ENCODE measurements around the gene CUL4A.

CUL4A gene

DNA sequence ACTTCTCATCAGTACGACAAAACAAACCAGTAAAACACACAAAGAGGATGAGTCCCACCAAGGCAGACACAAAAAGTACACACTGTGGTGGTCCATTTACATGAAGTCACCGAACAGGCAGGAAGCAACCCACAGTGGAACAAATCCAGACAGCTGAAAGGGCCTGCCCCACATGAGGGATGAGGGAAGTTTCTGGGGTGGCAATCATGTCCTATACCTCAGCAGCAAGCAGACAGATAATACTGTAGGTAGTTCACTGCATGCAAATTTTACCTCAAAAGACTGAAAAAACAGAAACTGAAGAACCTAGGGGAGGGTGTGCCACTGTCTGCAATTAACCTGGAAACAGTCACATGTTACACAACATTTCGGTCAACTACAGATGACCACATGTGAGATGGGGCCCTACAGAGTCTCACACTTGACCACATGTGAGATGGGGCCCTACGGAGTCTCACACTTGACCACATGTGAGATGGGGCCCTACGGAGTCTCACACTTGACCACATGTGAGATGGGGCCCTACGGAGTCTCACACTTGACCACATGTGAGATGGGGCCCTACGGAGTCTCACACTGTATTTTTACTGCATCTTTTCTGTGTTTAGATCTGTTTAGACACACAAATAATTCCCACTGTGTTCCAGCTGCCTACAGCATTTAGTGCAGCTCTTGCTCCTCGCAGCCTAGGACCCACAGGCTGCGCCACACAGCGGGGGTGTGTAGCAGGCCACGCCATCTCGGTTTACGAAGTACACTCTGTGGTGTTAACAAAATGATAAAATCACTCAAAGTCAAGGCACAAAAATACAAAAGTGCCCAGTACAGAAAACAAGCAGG is 23.1 kb upstream of the CUL4A start:
- peaks cover 0 to 12% (median 3%) of the 10 kb centered on the region in 4 experiments for H3K4me1 ChIP-seq (ENCODE audit: control extremely low read depth in 1 of 4, control insufficient read depth in 4 of 4, insufficient read depth in 4 of 4, low read length in 3 of 4)
- 91% methylated on average over 6 of the region's 13 CpGs for WGBS (ENCODE audit: insufficient coverage)
- no peaks in the 10 kb centered on the region for H3K27me3 ChIP-seq (replicated peaks in 2 of 5; ENCODE audit: control insufficient read depth in 4 of 5, insufficient read depth in 5 of 5, low read length in 4 of 5)
- H3K27ac ChIP-seq (ENCODE audit: insufficient read depth in 1 of 2, low read depth in 1 of 2, low read length in 2 of 2, poor library complexity in 1 of 2, severe bottlenecking in 2 of 2): no peak overlapping the region
- H3K4me3 ChIP-seq (ENCODE audit: control insufficient read depth in 1 of 7, extremely low read depth in 1 of 7, insufficient read depth in 4 of 7, low read depth in 2 of 7, low read length in 6 of 7): no peak overlapping the region
- H3K36me3 ChIP-seq (ENCODE audit: control insufficient read depth in 4 of 4, insufficient read depth in 4 of 4, low read length in 3 of 4): peaks cover 12 to 78% (median 50%) of the 10 kb centered on the region in 4 experiments
- H3K9me3 ChIP-seq (ENCODE audit: control extremely low read depth in 1 of 5, control insufficient read depth in 4 of 5, insufficient read depth in 2 of 5, low read depth in 1 of 5, low read length in 4 of 5): no peaks in the 10 kb centered on the region
- ChIA-PET CTCF (interaction anchor here (1.1 kb wide), 1 partner anchor 17 kb away, joined by 3 read pairs; no protein-coding TSS in a partner anchor), POLR2A (no interaction called here)
- no peak for DNase-seq

DNA sequence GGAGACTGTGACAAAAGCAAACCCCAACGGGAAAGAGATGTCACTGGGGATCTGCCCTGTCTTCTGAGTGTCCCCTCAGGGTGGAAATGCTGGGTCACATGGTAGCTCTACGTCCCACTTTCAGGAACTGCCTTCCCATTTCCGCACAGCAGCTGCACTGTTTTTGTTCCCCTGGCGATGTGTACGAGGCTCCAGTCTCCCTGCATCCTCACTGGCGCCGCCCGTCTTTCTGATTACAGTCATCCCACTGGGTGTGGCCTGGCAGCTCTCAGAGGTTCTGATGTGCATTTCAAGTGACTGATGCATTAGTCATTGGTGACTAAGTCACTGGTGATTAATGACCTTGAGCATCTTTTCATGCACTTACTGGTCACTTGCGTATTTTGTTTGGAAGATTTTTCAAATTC is 22.1 kb upstream of the CUL4A start:
- Histone ChIP-seq H3K27me3 (replicated peaks in 2 of 5; ENCODE audit: control insufficient read depth in 4 of 5, insufficient read depth in 5 of 5, low read length in 4 of 5) (no peaks in the 10 kb centered on the region), H3K27ac (ENCODE audit: insufficient read depth in 1 of 2, low read depth in 1 of 2, low read length in 2 of 2, poor library complexity in 1 of 2, severe bottlenecking in 2 of 2) (no peak overlapping the region), H3K36me3 (ENCODE audit: control insufficient read depth in 4 of 4, insufficient read depth in 4 of 4, low read length in 3 of 4) (peaks cover 10 to 75% (median 46%) of the 10 kb centered on the region in 4 experiments), H3K4me1 (ENCODE audit: control extremely low read depth in 1 of 4, control insufficient read depth in 4 of 4, insufficient read depth in 4 of 4, low read length in 3 of 4) (peaks cover 0 to 12% (median 3%) of the 10 kb centered on the region in 4 experiments), H3K4me3 (ENCODE audit: control insufficient read depth in 1 of 7, extremely low read depth in 1 of 7, insufficient read depth in 4 of 7, low read depth in 2 of 7, low read length in 6 of 7) (no peak overlapping the region), H3K9me3 (ENCODE audit: control extremely low read depth in 1 of 5, control insufficient read depth in 4 of 5, insufficient read depth in 2 of 5, low read depth in 1 of 5, low read length in 4 of 5) (no peaks in the 10 kb centered on the region)
- ChIA-PET CTCF (interaction anchor here (1.1 kb wide), 1 partner anchor 16 kb away, joined by 3 read pairs; no protein-coding TSS in a partner anchor), POLR2A (no interaction called here)
- 100% methylated on average over 8 of the region's 9 CpGs for WGBS (ENCODE audit: insufficient coverage)
- no peak for DNase-seq

DNA sequence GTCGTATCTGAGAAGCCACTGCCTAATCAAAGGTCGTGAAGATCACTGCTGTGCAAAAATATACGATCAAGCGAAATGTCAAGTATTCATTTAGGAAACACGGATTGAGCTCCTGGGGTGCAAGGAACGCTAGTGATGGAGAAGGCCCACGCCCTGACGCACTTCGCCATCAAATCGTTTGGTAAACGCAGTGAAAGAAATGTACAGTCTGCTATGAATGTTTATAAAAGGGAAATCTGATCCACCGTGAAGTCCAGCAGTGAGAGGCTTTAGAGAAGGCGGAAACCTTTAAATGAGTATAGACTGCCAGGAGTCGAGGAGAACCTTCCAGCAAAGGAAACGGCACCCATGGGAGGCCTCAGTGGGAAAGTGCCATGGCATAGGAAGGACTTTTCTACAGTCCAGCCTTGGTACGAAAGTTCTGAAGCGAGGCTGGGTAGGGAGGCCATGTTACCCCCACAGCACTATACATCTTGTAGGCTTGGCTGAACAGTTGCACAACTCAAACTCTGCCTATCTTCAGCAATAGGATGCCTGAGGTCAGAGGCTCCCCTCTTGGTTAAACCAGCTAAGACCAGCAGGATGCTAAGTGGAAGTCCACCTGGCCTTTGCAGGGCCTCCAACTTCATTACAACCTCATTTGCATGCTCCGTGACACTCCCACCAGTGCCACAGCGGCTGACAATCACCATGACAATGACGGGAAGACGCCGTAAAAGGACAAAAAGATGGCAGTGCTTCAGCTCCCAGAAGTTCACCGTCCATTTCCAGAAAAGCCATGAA is 21.3 kb upstream of the CUL4A start:
- Histone ChIP-seq H3K27ac (ENCODE audit: insufficient read depth in 1 of 2, low read depth in 1 of 2, low read length in 2 of 2, poor library complexity in 1 of 2, severe bottlenecking in 2 of 2) (no peak overlapping the region), H3K36me3 (ENCODE audit: control insufficient read depth in 4 of 4, insufficient read depth in 4 of 4, low read length in 3 of 4) (peaks cover 10 to 79% (median 48%) of the 10 kb centered on the region in 4 experiments), H3K9me3 (ENCODE audit: control extremely low read depth in 1 of 5, control insufficient read depth in 4 of 5, insufficient read depth in 2 of 5, low read depth in 1 of 5, low read length in 4 of 5) (no peaks in the 10 kb centered on the region), H3K4me3 (ENCODE audit: control insufficient read depth in 1 of 7, extremely low read depth in 1 of 7, insufficient read depth in 4 of 7, low read depth in 2 of 7, low read length in 6 of 7) (no peak overlapping the region), H3K27me3 (replicated peaks in 2 of 5; ENCODE audit: control insufficient read depth in 4 of 5, insufficient read depth in 5 of 5, low read length in 4 of 5) (no peaks in the 10 kb centered on the region), H3K4me1 (ENCODE audit: control extremely low read depth in 1 of 4, control insufficient read depth in 4 of 4, insufficient read depth in 4 of 4, low read length in 3 of 4) (peaks cover 0 to 12% (median 3%) of the 10 kb centered on the region in 4 experiments)
- no peak for DNase-seq
- ChIA-PET CTCF (interaction anchor here (0.9 kb wide), 1 partner anchor 154 kb away, joined by 3 read pairs; no protein-coding TSS in a partner anchor), POLR2A (no interaction called here)
- 97% methylated on average over 23 of the region's 23 CpGs for WGBS (ENCODE audit: insufficient coverage)

DNA sequence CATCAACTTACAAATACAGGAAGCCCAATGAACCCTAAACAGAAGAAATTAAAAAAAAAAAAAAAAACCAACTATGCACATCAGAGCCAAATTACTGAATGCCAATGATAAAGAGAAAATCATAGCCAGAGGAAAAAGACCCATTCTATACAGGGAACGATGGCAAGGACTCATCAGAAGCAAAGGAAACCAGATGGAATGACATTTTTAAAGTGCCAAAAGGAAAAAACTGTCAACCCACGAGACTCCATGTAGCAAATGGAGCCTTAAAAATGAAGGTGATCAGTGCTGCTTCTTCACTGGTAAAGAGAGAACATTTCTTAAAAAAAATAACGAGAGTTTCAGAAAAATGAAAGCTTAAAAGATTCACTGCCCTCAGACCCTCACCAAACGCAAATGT is 19.2 kb upstream of the CUL4A start:
- Histone ChIP-seq H3K36me3 (ENCODE audit: control insufficient read depth in 4 of 4, insufficient read depth in 4 of 4, low read length in 3 of 4) (peaks cover 15 to 75% (median 50%) of the 10 kb centered on the region in 4 experiments), H3K4me3 (ENCODE audit: control insufficient read depth in 1 of 7, extremely low read depth in 1 of 7, insufficient read depth in 4 of 7, low read depth in 2 of 7, low read length in 6 of 7) (no peak overlapping the region), H3K9me3 (ENCODE audit: control extremely low read depth in 1 of 5, control insufficient read depth in 4 of 5, insufficient read depth in 2 of 5, low read depth in 1 of 5, low read length in 4 of 5) (no peaks in the 10 kb centered on the region), H3K4me1 (ENCODE audit: control extremely low read depth in 1 of 4, control insufficient read depth in 4 of 4, insufficient read depth in 4 of 4, low read length in 3 of 4) (peaks cover 0 to 5% (median under 1%) of the 10 kb centered on the region in 4 experiments), H3K27ac (ENCODE audit: insufficient read depth in 1 of 2, low read depth in 1 of 2, low read length in 2 of 2, poor library complexity in 1 of 2, severe bottlenecking in 2 of 2) (no peak overlapping the region), H3K27me3 (replicated peaks in 2 of 5; ENCODE audit: control insufficient read depth in 4 of 5, insufficient read depth in 5 of 5, low read length in 4 of 5) (no peaks in the 10 kb centered on the region)
- no peak for DNase-seq
- ChIA-PET POLR2A (no interaction called here), CTCF (interaction anchor here (1.1 kb wide), 1 partner anchor 17 kb away, joined by 3 read pairs; no protein-coding TSS in a partner anchor)
- WGBS (ENCODE audit: insufficient coverage): 77% methylated on average over 4 of the region's 4 CpGs

DNA sequence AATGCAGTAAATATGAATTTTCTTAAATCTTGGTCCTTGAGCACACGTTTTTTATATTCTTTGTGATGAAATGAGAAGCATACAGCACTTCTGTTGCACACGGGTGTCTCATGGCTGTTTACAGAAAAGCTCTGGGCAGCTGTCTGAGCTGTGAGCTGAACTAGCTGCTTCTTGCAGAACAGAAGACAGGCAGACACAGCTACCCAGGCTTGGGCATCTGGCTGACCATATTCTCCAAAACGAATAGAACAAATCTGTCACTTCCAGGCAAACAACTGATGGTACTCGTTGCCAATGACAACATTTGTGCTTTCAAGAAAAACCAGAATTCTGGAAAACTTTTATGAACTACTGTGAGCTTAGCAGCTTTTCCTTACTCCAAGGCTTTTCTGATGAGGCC is 17.1 kb upstream of the CUL4A start:
- H3K9me3 ChIP-seq (ENCODE audit: control extremely low read depth in 1 of 5, control insufficient read depth in 4 of 5, insufficient read depth in 2 of 5, low read depth in 1 of 5, low read length in 4 of 5): no peaks in the 10 kb centered on the region
- H3K27me3 ChIP-seq (replicated peaks in 2 of 5; ENCODE audit: control insufficient read depth in 4 of 5, insufficient read depth in 5 of 5, low read length in 4 of 5): no peaks in the 10 kb centered on the region
- 87% methylated on average over 3 of the region's 4 CpGs for WGBS (ENCODE audit: insufficient coverage)
- no peak overlapping the region for H3K27ac ChIP-seq (ENCODE audit: insufficient read depth in 1 of 2, low read depth in 1 of 2, low read length in 2 of 2, poor library complexity in 1 of 2, severe bottlenecking in 2 of 2)
- H3K36me3 ChIP-seq (ENCODE audit: control insufficient read depth in 4 of 4, insufficient read depth in 4 of 4, low read length in 3 of 4): peaks cover 18 to 82% (median 52%) of the 10 kb centered on the region in 4 experiments
- ChIA-PET CTCF (interaction anchor here (1.9 kb wide), 1 partner anchor 12 kb away, joined by 6 read pairs; no protein-coding TSS in a partner anchor), POLR2A (no interaction called here)
- H3K4me1 ChIP-seq (ENCODE audit: control extremely low read depth in 1 of 4, control insufficient read depth in 4 of 4, insufficient read depth in 4 of 4, low read length in 3 of 4): no peaks in the 10 kb centered on the region
- DNase-seq: no peak
- H3K4me3 ChIP-seq (ENCODE audit: control insufficient read depth in 1 of 7, extremely low read depth in 1 of 7, insufficient read depth in 4 of 7, low read depth in 2 of 7, low read length in 6 of 7): no peak overlapping the region

DNA sequence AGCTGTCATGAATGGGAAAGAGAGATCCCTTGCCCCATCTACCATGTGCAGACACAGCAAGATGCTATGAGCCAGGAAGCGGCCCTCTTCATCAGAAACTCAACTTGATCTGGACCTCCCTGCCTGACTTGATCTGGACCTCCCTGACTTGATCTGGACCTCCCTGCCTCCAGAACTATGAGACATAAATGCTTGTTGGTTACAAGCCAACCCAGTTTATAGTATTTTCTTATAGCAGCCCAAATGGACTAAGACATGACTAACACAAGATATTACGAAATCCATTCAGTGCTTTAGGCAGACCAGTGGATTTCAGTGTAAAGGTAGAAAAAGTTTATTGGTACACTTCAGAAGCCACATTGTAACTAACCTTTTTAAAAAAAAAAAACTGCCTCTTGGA is 16.5 kb upstream of the CUL4A start:
- ChIA-PET POLR2A (no interaction called here), CTCF (interaction anchor here (1.9 kb wide), 1 partner anchor 12 kb away, joined by 6 read pairs; no protein-coding TSS in a partner anchor)
- H3K27me3 ChIP-seq (replicated peaks in 2 of 5; ENCODE audit: control insufficient read depth in 4 of 5, insufficient read depth in 5 of 5, low read length in 4 of 5): no peaks in the 10 kb centered on the region
- no peaks in the 10 kb centered on the region for H3K4me1 ChIP-seq (ENCODE audit: control extremely low read depth in 1 of 4, control insufficient read depth in 4 of 4, insufficient read depth in 4 of 4, low read length in 3 of 4)
- H3K9me3 ChIP-seq (ENCODE audit: control extremely low read depth in 1 of 5, control insufficient read depth in 4 of 5, insufficient read depth in 2 of 5, low read depth in 1 of 5, low read length in 4 of 5): no peaks in the 10 kb centered on the region
- peaks cover 19 to 84% (median 52%) of the 10 kb centered on the region in 4 experiments for H3K36me3 ChIP-seq (ENCODE audit: control insufficient read depth in 4 of 4, insufficient read depth in 4 of 4, low read length in 3 of 4)
- no peak overlapping the region for H3K27ac ChIP-seq (ENCODE audit: insufficient read depth in 1 of 2, low read depth in 1 of 2, low read length in 2 of 2, poor library complexity in 1 of 2, severe bottlenecking in 2 of 2)
- WGBS (ENCODE audit: insufficient coverage): 100% methylated on average over 1 of the region's 2 CpGs
- H3K4me3 ChIP-seq (ENCODE audit: control insufficient read depth in 1 of 7, extremely low read depth in 1 of 7, insufficient read depth in 4 of 7, low read depth in 2 of 7, low read length in 6 of 7): no peak overlapping the region
- DNase-seq: no peak

Measured in common myeloid progenitor, CD34-positive (primary cell).